ENCODE results near the gene IRF1. TPM values are rescaled to one million over a fixed set of nuclear protein-coding genes. Genes with fewer than 3 reads are reported as not detected.

Gene IRF1
- total RNA-seq, 1 donor from 2014 or later, result 19.9 TPM

DNA sequence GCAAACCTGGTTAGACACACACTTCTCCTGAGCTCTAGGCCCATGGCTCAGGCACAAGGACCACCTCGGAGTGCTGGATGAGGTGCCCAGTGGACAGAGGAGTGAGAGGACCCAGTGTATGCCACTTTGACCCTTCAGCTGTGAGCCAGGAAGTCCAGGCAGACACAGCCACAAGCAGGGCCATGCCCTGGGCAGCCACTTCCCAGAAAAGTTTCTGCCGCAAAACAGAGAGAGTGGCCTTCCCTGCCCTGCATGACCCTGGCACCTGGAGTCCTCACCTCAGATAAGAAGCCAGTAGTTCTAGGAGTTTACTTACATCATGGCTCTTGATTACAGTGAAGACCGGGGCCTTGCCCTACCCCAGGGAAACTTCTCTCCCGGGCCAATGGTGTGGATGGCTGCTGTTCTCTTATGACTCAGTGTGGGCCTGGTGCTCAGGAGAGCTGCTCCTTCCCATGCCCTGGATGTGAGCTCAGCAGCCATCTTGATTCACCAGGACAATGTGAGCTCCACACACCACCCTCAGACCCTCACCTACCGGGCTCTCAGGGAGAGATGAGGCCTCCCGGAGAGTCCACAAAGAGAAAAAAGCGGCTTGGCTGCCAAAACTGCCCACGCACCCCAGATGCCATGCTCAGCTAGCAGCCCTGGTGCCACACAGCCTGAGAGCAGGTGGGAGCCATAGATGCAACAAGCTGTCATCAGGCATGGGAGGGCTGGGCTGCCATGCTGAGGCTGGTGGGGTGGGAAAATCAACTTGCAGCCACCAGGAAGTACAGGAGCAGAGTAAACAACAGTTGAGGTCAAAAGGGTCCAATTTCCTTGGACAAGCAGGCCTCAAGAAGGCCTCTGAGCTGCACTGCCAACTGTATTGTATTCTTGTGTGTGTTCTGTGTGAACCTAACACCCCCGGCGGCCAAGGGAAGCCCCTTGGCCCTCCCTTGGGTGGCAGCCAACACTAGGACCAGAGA lies 11.7 kb upstream of the IRF1 start:
- no peak for DNase-seq (ENCODE audit: low spot score)
- intact Hi-C loops (cut with DNase I), result loop anchor here (1.0 to 5.0 kb wide), 3 partner anchors 55 to 230 kb away; partner anchors contain the start of gene RAD50

DNA sequence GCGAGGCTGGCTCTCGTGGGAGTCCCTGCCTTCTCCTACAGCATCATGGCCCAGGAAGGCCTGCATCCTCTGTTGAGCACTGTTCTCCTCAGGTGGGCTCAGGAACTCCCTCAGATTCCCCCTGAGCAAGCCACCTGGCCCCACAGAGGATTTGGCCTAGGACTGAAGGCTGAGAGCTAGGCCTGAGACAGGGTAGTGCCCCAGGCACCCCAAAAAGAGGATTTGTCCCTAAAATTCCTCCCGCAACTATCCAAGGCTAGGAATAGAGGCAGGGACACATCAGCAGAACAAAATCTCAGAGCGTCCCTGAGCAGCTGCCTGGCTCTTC lies 11.0 kb upstream of the IRF1 start:
- intact Hi-C loops (cut with DNase I), result loop anchor here (1.0 to 5.0 kb wide), 3 partner anchors 55 to 229 kb away; partner anchors contain the start of gene RAD50
- DNase-seq (ENCODE audit: low spot score), result no peak

DNA sequence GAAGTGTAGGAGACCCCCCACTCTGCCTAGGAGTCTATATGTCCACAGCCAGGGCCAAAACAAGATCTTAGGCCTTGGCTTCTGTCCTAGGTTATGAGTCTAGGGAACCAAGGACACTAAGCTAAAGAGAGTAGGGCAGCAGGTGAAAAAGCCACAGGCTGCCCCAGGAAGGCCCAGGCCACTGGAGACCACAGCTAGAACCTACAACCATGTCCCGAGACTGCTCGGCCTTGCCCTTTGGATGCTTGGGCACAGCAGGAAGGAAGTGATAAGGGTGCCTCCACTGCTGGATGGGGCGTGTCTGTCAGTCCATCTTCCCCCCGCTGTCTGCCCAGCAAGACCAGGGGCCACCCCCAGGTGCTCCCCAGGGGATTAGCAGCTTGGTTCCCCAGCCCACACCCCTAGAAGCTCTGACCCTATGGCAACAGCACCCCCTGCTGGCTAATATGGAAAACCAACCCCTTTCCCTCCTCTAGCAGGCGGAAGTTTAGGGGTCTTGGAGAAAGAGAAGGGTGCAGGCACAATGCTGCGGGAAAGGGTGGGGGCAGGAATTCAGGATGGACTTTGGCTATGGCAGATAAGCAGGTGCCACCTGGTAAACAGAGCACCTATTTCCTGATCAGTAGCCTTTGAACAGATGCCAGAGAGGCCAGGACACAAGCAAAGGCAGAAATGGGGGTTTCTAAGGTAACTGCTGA lies 10.5 kb upstream of the IRF1 start:
- intact Hi-C loops (cut with DNase I), result loop anchor here (1.0 to 5.0 kb wide), 3 partner anchors 56 to 229 kb away; partner anchors contain the start of gene RAD50

DNA sequence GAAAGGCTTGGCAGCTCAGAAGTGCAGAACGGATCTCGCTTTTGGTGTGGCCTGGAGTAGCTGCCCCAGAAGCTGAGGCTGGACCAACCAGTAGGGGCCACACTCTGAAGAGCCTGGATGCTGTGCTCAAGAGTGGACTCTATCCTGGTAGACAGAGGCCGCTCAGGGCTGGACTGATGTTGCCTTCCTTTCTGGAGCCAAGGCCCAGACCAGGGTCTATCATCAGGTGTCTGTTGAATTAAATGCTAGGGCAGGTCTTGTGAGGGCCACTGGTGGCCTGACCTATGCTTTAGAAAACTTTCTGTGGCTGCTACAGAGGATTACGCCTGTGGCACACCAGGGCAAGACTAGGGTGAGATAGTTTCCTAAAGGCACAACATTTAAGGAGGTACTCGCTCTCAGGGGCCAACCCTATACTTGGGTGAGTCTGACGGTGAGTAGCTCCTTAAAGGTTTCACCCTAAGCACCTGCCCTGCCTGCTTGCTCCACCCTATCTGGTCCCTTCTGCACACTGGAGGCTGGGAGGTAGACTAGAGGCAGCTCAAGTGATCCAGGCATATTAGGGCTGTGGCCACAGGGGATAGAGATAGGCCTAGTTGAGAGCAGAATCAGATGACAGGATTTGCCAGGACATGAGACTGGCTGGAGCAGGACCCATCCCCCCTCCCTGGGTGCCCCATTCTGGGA lies 9.8 kb upstream of the IRF1 start:
- no peak for DNase-seq (ENCODE audit: low spot score)
- intact Hi-C loops (cut with DNase I), result loop anchor here (2.0 to 5.0 kb wide), 2 partner anchors 56 to 228 kb away; partner anchors contain the start of gene RAD50

More for the DNA sequence above, 10.5 kb upstream of the IRF1 start:
- no peak for DNase-seq (ENCODE audit: low spot score)

DNA sequence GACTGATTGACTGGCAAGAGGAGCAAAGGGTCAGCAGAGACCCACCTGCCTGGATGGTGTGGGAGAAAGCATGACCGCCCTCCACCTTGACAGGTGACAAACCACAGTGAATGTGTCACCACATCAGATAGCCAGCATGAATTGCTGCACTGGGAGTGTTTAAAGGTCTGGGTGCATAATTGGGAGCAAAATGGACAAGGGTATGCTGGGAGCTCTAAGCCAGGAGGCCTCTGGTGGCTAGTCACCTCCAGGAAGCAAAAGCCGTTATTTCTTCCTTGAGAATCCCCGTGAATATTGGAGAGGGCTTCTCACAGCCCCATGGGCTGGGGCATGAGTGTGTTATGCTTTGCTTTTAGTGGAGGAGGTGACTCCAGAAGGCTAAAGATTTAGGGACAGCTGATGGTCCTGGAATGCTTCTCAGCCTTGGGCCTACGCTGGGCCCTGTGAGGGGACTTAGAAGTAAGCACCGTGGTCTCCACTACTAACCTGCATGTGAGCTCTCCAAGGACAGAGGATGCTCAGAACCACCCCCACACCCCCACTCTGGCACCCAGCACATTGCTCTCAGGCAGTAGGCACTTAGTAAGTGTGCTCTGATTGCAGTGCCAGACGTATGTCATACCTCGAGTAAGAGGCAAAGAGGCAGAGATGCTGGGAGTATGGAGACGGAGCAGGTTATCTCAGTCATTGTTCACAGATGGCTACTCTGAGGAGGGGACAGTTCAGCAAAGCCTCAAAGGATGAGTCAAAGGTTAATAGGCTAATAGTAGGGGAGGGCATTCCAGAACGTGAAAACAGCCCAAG lies 9.1 kb upstream of the IRF1 start:
- intact Hi-C loops (cut with DNase I), result loop anchor here (2.0 to 5.0 kb wide), 5 partner anchors 57 to 272 kb away; partner anchors contain the start of genes P4HA2, RAD50 and SLC22A4
- no peak for DNase-seq (ENCODE audit: low spot score)

DNA sequence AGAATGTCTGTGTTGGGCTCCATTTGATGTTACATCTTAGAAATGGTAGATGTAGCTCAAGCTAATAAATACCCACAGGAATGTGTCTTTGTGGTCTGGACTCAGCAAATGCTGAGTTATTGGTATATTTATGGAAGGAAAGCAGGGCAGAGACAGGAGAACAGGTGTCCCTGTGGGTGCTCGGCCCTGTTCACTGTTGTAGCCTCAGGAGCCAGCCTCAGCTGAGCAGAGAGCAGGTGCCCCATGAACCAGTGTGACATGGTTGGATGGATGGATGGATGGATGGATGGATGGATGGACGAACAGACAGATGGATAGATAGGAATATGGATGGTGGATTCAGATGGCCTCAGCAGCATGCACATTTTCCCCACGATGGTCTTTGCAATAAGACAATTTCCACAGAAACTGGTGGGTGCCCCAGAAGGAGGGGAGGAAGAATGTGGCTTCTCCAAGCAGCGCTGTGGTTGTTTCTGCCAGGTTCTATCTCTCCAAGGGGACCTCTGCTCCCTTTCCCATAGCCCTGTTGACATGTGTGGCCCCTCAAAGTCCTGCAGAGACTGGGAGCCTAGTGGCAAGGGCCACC lies 8.2 kb upstream of the IRF1 start:
- no peak for DNase-seq (ENCODE audit: low spot score)
- intact Hi-C loops (cut with DNase I), result loop anchor here (2.0 to 5.0 kb wide), 3 partner anchors 80 to 271 kb away; partner anchors contain the start of genes P4HA2 and SLC22A4

DNA sequence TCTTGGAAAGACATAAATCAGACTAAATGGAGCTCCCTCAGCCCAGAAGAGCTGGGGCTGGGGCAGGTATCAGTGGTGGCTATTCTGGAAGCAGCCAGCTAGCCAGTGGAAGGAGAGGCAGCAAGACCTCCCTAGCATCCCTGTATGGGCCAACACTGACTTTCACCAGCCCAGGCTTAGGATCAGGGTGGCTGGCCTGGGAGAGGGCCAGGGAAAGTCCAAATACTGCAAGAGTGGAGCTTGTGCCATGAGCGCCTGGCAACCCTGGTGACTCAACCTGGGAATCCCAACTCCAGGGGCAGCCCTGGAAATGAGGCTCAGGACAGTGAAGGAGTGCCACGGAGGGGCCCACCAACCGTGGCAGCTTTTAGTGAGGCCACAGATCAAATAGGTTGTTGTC lies 7.6 kb upstream of the IRF1 start:
- DNase-seq (ENCODE audit: low spot score), result peak; percentile 72
- intact Hi-C loops (cut with DNase I), result loop anchor here (2.0 to 5.0 kb wide), 3 partner anchors 79 to 271 kb away; partner anchors contain the start of genes P4HA2 and SLC22A4

DNA sequence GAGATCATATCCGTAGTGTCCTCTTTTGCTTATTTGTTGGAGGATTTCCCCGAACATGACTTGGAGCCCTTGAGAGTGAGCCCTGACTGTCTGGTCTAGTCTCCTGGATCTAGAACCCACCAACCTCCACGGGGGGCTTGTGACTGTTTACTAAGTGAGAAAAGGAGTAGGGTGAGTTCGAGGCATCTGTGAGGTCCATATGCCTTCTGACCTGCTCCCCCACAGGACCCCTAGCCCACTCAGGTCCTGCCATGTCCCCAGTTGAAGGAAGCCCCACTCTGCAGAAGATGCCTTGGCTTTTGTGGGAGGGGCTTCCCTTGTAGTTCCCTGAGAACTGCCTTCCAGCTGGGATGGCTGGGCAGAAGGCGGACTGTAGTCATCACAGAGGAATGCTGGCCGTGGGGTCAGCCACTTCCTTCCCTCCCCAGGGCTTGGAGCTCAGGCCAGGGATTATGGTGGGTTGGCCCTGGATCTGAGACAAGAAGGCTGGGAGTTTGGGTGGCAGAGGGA lies 7.0 kb upstream of the IRF1 start:
- peak; percentile 80 for DNase-seq (ENCODE audit: low spot score)
- intact Hi-C loops (cut with DNase I), result loop anchor here (2.0 to 5.0 kb wide), 3 partner anchors 87 to 270 kb away; partner anchors contain the start of genes P4HA2 and SLC22A4

DNA sequence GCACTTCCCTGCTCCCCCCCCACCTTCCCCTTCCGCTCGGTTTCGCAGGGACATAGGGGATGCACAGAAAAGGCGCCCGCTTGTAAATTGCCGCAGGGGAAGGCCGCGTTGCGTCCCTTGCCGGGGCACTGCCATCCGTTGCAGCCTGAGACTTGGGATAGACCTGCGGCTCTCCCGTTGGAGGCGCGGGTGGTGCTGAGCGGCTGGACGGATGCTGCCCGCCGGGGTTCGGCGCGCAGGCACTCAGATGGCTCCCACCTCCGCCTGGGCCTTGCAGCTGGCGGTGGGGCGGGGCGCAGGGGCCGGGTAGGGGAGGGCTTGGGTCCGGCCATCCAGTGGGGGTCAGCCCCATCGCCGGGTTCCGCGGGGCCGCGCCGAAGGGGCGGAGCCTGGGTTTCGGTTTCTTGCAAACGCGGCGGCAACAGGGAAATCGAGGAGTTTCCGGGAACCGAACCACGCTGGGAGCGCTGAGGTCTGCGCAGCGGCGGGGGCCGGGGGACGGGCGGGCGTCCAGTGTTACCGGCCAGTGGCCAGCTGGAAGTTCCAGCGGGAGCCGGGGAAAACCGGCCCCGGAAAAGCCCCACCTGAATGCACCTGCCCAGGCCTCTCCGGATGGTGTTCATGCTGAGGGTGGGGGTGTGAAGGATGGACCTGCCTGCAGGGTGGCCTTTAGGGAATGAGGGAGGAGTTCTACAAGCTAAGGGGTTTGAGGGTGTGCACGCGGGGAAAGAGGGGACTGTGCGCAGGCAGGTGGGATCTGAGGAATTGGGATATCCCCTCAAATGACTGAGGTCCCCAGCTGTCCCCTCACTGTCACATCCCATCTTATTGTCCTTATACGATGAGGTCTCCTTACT lies 6.3 kb upstream of the IRF1 start:
- DNase-seq (ENCODE audit: low spot score), result peak; percentile 96
- intact Hi-C loops (cut with DNase I), result loop anchor here (2.0 to 5.0 kb wide), 3 partner anchors 86 to 270 kb away; partner anchors contain the start of genes P4HA2 and SLC22A4

DNA sequence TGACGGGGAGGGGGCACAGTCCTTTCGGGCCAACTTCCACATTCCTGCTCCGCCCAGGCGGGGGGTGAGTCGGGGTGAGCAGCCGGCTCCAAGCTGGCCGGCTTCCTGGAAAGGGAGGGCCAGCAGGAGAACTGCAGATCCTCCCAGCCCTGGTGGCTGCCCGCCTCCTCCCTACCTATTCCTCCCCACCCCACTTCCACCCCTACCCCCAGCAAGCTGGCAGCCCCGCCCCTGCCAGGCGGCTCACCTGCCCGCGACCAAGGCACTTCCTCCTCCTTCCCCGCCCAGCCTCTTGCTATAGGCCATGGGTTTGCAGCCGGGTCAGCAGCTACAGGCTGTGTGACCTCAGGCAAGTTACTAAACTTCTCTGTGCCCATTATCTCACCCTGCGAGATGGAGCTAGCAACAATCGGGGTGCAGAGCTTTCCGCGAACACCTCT lies 5.6 kb upstream of the IRF1 start:
- intact Hi-C loops (cut with DNase I), result loop anchor here (2.0 to 5.0 kb wide), 3 partner anchors 85 to 269 kb away; partner anchors contain the start of genes P4HA2 and SLC22A4
- peak; percentile 97 for DNase-seq (ENCODE audit: low spot score)

DNA sequence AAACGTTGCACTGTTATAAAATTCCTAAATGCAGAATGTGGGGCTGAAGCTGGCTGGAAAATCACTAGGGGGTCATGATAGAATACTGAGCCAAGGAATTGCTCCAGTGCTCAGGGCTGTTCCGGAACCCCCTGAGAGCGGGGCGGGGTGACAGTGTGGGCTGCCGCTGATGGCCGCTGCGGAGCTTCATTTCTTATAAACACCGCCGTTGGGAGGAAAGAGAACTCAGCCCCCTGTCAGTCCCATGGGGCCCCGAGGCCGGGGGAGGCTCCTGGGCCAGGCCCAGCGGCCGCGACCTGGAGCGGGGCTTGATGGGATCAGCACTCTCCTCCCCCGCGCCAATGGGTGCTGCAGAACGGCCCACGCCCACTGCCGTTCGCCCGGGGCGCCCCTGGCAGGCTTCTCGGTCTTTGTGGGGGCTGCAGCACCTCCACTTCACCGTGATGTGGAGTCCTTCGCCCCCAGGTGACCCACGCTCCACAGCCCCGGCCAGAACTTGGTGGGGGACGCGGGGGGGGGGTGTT lies 5.2 kb upstream of the IRF1 start:
- peak; percentile 94 for DNase-seq (ENCODE audit: low spot score)
- intact Hi-C loops (cut with DNase I), result loop anchor here (2.0 to 5.0 kb wide), 3 partner anchors 85 to 268 kb away; partner anchors contain the start of genes P4HA2 and SLC22A4

DNA sequence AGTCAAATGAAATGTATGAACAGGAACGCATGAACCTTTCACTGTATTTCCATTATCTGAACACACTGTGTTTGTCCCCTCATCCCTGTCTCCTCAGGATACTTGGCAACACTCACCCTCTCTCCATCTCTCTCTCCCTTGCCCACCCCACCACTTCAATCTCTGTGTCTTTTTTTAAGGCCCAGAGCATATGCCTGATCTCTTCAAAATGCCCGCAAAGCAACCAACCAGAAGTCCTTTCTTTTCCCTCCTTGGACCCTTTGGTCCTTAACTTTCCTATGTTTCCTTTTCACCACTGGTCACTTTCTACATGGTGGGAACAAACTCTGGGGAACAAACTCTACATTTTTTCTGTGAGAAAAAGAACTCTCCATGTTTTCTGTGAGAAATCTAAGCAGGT lies 3.2 kb upstream of the IRF1 start:
- no peak for DNase-seq (ENCODE audit: low spot score)
- intact Hi-C loops (cut with DNase I), result no loop called here

DNA sequence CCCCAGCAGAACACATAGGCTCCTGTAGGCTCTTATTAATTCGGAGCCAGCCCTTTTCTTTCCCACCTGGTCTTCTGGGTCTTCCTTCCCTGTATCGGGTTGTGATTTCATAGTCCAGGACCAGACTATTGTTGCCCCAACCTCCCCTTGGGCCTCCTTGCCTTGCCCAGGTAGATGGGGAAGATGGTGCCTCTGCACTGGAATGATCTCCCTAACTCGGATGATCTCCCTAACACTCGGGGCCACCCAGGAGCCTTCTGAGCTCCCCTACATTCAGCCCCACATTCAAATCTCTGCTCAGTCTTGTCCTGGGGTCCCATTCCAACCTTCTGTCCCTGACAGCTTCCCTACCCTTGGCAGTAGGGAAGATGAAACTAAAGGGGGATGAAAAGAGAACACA lies 2.7 kb upstream of the IRF1 start:
- no peak for DNase-seq (ENCODE audit: low spot score)
- intact Hi-C loops (cut with DNase I), result no loop called here

DNA sequence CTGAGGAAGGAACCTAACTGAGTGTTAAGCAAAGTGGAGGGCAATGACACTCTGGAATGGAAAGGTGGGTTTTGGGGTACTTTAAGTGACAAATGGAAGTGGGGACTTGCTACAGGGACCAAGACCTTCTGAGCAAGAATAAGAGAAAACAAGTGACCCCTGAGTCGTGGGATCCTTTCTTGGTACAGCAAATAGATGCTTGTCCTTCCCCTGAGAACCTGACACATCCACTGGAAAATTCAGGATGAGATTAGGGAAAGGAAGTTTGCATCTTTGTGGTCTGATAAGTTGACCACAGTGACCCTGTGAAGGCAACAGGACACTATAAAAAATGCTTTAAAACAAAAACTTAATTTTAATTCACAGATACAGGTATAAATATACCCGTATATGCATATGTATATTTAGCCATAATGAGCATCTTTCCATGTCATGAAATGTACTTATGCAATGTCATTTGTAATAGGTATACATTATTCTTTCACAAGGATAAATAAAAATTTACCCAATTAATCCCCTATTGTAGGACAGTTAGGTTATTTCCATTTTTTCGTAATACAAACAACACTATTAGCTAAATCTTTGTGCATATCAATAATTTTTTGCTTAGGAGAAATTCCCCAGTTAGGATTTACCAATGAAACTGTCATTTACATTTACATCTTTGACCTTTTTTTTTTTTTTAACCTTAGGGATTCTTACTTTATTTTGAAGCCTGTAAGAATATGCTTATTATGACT lies 2.0 kb upstream of the IRF1 start:
- no peak for DNase-seq (ENCODE audit: low spot score)
- intact Hi-C loops (cut with DNase I), result no loop called here

DNA sequence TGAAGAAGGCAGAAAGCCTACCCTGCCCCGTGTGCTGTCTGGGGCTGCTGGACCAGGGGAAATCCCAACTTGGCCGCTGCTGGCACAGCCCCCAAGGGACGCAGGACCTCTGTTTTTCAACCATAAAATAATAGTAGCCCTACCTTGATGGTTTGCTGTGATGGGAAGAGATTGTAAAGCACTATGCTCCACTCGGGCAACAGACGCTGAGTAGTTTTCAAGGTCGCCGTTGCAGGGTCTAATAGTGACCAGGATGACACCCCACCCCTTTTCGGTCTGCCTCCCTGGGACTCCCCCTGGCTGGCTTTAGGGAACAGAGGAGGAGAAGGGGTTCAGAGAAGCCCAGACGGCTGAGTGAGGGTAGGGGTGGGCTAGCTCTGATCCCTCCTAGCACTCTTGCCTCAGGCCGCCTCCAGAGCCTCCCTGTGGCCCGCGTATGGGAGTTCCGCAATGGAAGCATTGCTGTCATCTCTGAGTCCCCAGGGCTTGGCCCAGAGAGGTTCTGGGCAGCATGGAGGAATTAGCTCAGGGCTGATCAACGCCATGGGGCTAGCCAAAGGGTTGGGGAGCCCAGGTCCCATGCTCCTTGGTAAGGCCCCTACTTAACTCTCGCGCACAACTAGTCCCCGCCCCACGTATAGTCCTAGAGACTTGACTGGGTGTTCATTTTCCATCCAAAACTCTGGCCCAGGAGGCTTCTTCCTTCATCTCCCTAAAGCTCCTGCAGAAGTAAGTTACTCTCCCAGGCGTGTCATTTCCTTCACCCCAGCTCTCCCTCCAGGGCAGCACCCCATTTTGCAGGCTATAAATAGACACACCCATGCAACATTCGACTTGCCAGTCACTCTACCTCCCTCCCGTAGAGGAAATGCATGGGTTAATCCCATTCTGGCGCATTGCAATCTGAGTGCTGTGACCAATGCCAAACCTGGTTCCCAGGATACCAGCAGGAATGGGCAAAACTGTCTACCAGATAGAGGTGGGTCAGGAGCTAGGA lies 1.1 kb upstream of the IRF1 start:
- intact Hi-C loops (cut with DNase I), result loop anchor here (2.0 kb wide), 1 partner anchor 71 kb away; no protein-coding TSS in a partner anchor
- no peak for DNase-seq (ENCODE audit: low spot score)

Data from cardiac septum (tissue), 1 donor.